OCI-LY7 (cell line): ENCODE data around the gene LY6G6D. TPM values are rescaled to one million over a fixed set of nuclear protein-coding genes. Genes with fewer than 3 reads are reported as not detected.

Experiments
- BruUV-seq: library from RNA; stranded (reverse); fragments of 400-500 nt; replicated peaks from 2 replicates; lab custom pipeline; 2021; lab: Mats Ljungman, UMichigan
- CTCF ChIA-PET: fragments of 300-600 bp; sonication (Branson Sonifier 250); formaldehyde crosslinking; loops from one replicate; lab custom pipeline; 2022; ENCODE audit warnings: antibody characterized with exemption; ENCODE audit not compliant: unreplicated experiment; lab: Charles Lee
- POLR2A ChIA-PET: fragments of 300-600 bp; sonication (Branson Sonifier 250); formaldehyde crosslinking; loops from one replicate; lab custom pipeline; 2022; ENCODE audit warnings: antibody characterized with exemption; lab: Charles Lee
- DNase-seq: peaks from one replicate; pipeline ENCODE4 v3.0.0-alpha.2; 2015; ENCODE audit warnings: low spot score
- H2AFZ ChIP-seq: fragments of 200-600 bp; sonication (generic), shearing (Covaris generic); 2 replicates; pipeline ENCODE4 v1.6.1; 2014; ENCODE audit warnings: mild to moderate bottlenecking, antibody characterized with exemption, low read length, moderate library complexity
- H3K27ac ChIP-seq: fragments of 200-600 bp; sonication (generic); 2 replicates; pipeline ENCODE4 v1.5.1; 2014; ENCODE audit warnings: mixed run types, low read depth, mild to moderate bottlenecking, moderate library complexity, low read length, inconsistent platforms; ENCODE audit not compliant: poor library complexity, severe bottlenecking
- H3K36me3 ChIP-seq: fragments of 200-600 bp; sonication (generic); 2 replicates; pipeline ENCODE4 v1.6.1; 2014; ENCODE audit warnings: mild to moderate bottlenecking, antibody characterized with exemption, low read length, moderate library complexity, mixed read lengths; ENCODE audit not compliant: insufficient read depth
- H3K4me1 ChIP-seq: fragments of 200-600 bp; sonication (generic); 2 replicates; pipeline ENCODE4 v1.5.1; 2014; ENCODE audit warnings: mild to moderate bottlenecking, low read length; ENCODE audit not compliant: insufficient read depth, poor library complexity, severe bottlenecking
- H3K4me2 ChIP-seq: fragments of 200-600 bp; sonication (generic); 2 replicates; pipeline ENCODE4 v1.6.1; 2014; ENCODE audit warnings: mild to moderate bottlenecking, low read length
- H3K4me3 ChIP-seq: fragments of 200-600 bp; sonication (generic); 2 replicates; pipeline ENCODE4 v1.5.1; 2014; ENCODE audit warnings: mild to moderate bottlenecking, low read depth, low read length; ENCODE audit not compliant: poor library complexity, severe bottlenecking
- H3K79me2 ChIP-seq: fragments of 200-600 bp; sonication (generic); 2 replicates; pipeline ENCODE4 v1.6.1; 2016; ENCODE audit warnings: low read depth, mild to moderate bottlenecking, low read length, moderate library complexity, mixed read lengths; ENCODE audit not compliant: insufficient read depth
- H3K9me2 ChIP-seq: fragments of 200-600 bp; sonication (generic); 2 replicates; pipeline ENCODE4 v1.6.1; 2016; ENCODE audit warnings: mild to moderate bottlenecking, low read length, mixed read lengths; ENCODE audit not compliant: insufficient read depth
- H3K9me3 ChIP-seq: fragments of 200-600 bp; sonication (generic); 2 replicates; pipeline ENCODE4 v1.6.1; 2014; ENCODE audit warnings: mild to moderate bottlenecking, mixed run types, low read length, mixed read lengths
- H4K20me1 ChIP-seq: fragments of 200-600 bp; sonication (generic); 2 replicates; pipeline ENCODE4 v1.6.1; 2014; ENCODE audit warnings: mild to moderate bottlenecking, antibody characterized with exemption, low read length, moderate library complexity, mixed read lengths; ENCODE audit not compliant: insufficient read depth
- EZH2phosphoT487 ChIP-seq: fragments of 200-600 bp; sonication (generic); IDR thresholded peaks from 2 replicates; pipeline ENCODE4 v1.6.1; 2018; ENCODE audit warnings: low read depth, borderline replicate concordance, mild to moderate bottlenecking, mixed run types, antibody characterized with exemption, low read length, moderate library complexity, mixed read lengths
- intact Hi-C: fragments of 100-400 bp; cut with micrococcal nuclease; formaldehyde crosslinking; loops from one replicate; pipeline ENCODE4 v1.10.0; 2022; ENCODE audit not compliant: unreplicated experiment
- total RNA-seq, 2 experiments: library from RNA; depleted of rRNA in 1 of 2; stranded (reverse); fragments of >200 nt in 1 of 2; shearing (Covaris generic) in 1 of 2; gene quantifications; 2 replicates each; pipeline ENCODE4 v1.2.3, GENCODE V29; 2014 to 2022
- TF ChIP-seq, protein P1 (sequence below): fragments of 200-600 bp; sonication (generic); conservative IDR thresholded peaks from 2 replicates; pipeline ENCODE4 v1.5.1; 2014; ENCODE audit warnings: mild to moderate bottlenecking, antibody characterized with exemption, low read length, moderate library complexity, mixed read lengths

LY6G6D gene
- total RNA-seq, 2 experiments from 2014 or later, result not detected

DNA sequence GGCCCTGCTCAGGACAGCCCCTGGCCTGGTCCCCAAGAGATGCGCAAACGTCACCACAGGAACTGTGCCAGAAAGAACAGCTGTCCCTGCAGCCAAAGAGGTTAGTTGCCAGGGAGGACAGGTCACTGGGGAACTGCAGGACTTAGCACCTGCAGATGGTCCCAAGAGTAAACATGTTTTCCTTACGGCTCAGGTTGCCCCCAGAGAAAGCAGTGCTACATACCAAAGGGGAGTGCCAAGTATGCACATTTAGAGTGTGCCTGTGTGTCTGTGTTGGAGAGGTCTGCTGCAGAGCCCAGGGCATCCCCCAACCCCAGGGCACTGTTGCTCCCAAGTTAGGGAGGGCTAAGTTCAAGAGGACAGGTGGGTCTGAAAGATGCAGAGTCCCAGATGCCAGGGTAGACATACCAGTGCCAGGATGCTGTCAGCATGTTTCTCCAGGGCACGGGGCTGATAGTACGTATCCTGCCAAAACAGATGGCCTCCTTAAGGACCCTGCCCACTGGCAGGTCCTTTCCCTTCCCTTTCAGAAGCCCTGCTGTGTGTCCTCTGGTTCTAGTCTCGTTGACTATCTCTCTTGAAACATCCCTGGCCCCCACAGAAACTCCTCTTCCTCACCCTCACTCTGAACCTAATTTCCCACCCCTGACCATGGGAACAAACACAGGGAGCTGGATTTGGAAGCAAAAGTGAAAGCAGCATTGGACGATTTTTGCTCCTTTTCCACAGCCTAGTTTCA, 13.3 kb upstream of the LY6G6D start:
- no TSS peak for BruUV-seq
- Histone ChIP-seq H3K4me2 (peak overlapping the region; percentile 98), H3K4me3 (peak overlapping the region; percentile 78), H3K9me3 (no peaks in the 10 kb centered on the region), H2AFZ (peak overlapping the region; percentile 88; the same call in 1 of the 2 replicates), H3K4me1 (peaks cover 20% of the 10 kb centered on the region), H3K9me2 (no peaks in the 10 kb centered on the region), H3K79me2 (peaks cover 14% of the 10 kb centered on the region; the same call in 1 of the 2 replicates), H4K20me1 (no peaks in the 10 kb centered on the region), H3K36me3 (peaks cover 18% of the 10 kb centered on the region), H3K27ac (peak overlapping the region; percentile 74)
- ChIA-PET POLR2A (interaction anchor here (0.6 kb wide), 1 partner anchor 70 kb away, joined by 3 read pairs; no protein-coding TSS in a partner anchor), CTCF (no interaction called here)
- DNase-seq, result no peak
- intact Hi-C loops, result loop anchor here (2.0 to 10.0 kb wide), 3 partner anchors 25 to 253 kb away; partner anchors contain the start of genes NELFE and SKIC2
- TF ChIP-seq, protein P1, sequence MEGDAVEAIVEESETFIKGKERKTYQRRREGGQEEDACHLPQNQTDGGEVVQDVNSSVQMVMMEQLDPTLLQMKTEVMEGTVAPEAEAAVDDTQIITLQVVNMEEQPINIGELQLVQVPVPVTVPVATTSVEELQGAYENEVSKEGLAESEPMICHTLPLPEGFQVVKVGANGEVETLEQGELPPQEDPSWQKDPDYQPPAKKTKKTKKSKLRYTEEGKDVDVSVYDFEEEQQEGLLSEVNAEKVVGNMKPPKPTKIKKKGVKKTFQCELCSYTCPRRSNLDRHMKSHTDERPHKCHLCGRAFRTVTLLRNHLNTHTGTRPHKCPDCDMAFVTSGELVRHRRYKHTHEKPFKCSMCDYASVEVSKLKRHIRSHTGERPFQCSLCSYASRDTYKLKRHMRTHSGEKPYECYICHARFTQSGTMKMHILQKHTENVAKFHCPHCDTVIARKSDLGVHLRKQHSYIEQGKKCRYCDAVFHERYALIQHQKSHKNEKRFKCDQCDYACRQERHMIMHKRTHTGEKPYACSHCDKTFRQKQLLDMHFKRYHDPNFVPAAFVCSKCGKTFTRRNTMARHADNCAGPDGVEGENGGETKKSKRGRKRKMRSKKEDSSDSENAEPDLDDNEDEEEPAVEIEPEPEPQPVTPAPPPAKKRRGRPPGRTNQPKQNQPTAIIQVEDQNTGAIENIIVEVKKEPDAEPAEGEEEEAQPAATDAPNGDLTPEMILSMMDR, result no peak
- no peak for TF ChIP-seq EZH2phosphoT487

DNA sequence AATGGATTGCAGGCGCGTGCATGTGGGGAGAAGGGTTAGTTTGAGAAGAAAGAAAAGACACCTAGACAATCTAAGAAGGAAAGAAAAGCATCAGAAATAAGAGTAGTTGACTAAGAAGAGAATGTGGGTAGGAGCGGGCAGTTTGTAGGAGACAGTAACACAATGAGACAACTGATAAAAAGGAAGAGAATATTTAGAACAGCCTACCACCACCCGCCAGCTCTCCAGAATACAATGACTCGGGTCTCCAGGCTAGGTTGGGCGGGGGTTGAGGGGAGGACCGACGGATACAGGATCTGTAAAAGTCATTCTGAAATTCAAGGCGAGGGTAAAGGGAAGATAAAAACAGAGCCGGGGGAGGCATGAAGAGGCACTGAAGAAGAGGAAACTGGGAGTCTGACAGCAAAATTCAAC, 12.7 kb upstream of the LY6G6D start:
- TF ChIP-seq EZH2phosphoT487, result no peak
- TF ChIP-seq, protein P1, result no peak
- peak overlapping the region; percentile 88 for H2AFZ ChIP-seq
- ChIA-PET POLR2A (interaction anchor here (0.6 to 0.9 kb wide), 2 partner anchors 69 to 125 kb away, joined by 3 to 4 read pairs; partner anchors contain the start of gene HSPA1B), CTCF (no interaction called here)
- no peaks in the 10 kb centered on the region for H3K9me3 ChIP-seq
- peaks cover 16% of the 10 kb centered on the region for H3K36me3 ChIP-seq
- peaks cover 14% of the 10 kb centered on the region; the same call in 1 of the 2 replicates for H3K79me2 ChIP-seq
- no peaks in the 10 kb centered on the region for H3K9me2 ChIP-seq
- no peak for DNase-seq
- H3K4me2 ChIP-seq, result peak overlapping the region; percentile 98
- BruUV-seq, result TSS peak; percentile 80
- peaks cover 20% of the 10 kb centered on the region for H3K4me1 ChIP-seq
- H4K20me1 ChIP-seq, result no peaks in the 10 kb centered on the region
- peak overlapping the region; percentile 74 for H3K27ac ChIP-seq
- peak overlapping the region; percentile 78 for H3K4me3 ChIP-seq
- intact Hi-C loops, result loop anchor here (2.0 to 10.0 kb wide), 3 partner anchors 24 to 252 kb away; partner anchors contain the start of genes NELFE and SKIC2
